ENCODE measurements around the gene CHMP2A.

Gene CHMP2A

DNA sequence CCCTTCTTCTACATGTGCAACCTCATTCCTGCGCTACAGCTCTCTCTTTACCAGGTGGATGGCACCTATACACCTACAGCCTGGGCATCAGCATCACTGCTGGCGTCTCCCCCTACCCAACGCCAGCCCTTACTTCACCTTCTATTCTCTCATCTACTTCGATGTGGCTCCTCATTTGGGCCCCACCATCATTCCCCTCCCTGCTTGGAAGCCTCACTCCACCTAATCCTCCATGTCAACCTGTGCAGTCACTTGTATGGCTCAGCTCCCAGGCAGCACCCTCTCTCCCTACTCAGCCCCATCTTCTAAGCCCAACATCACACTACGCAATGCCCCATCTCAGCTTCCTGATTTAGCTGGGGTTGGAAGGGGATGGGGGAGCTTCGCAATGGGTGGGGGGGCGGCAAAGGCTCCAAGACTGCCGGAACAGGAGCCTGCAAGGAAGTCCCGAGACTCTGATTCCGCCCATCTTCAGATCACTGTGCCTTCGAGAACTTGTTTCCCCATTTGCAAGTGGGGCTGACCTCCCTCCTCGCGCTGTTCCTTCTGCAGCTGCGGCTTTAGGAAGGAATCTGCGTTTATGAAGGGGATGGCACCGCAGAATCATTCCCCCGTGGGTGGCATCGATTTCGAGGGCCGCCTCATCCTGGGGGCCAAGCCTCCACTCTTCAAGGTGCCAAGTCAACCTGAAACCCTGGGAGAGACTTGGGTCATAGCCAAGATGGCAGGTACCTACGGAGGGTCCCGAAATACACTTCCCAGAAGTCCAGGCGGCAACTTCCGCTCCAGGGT, 17.3 kb upstream of the CHMP2A start:
- no peaks in the 10 kb centered on the region for H3K9me3 ChIP-seq (ENCODE audit: insufficient read depth, low read length)
- H3K27ac ChIP-seq (ENCODE audit: low read depth, low read length): peak overlapping the region; percentile 81
- no peaks in the 10 kb centered on the region for H4K20me1 ChIP-seq (ENCODE audit: low read depth, low read length)
- peak overlapping the region; percentile 68 for H3K9ac ChIP-seq (ENCODE audit: low read length)
- H3K4me3 ChIP-seq (ENCODE audit: insufficient read depth, low read length, poor library complexity, severe bottlenecking): peak overlapping the region; percentile 66
- no peaks in the 10 kb centered on the region for H3K27me3 ChIP-seq (ENCODE audit: low read length)
- no peaks in the 10 kb centered on the region for H3K9me2 ChIP-seq (replicated peaks; ENCODE audit: insufficient read depth, low read length)
- H3K79me2 ChIP-seq (ENCODE audit: insufficient read depth, low read length): no peaks in the 10 kb centered on the region
- peak overlapping the region; percentile 89 for H3K4me2 ChIP-seq (ENCODE audit: low read depth, low read length, poor library complexity, severe bottlenecking)
- H3F3A ChIP-seq (ENCODE audit: insufficient read depth): peaks cover 18% of the 10 kb centered on the region
- no peak overlapping the region for H2AFZ ChIP-seq (ENCODE audit: low read depth, low read length, severe bottlenecking)
- no peaks in the 10 kb centered on the region for H3K36me3 ChIP-seq (ENCODE audit: low read length)
- no peak for TF ChIP-seq CTCF (IDR thresholded peaks at IDR 0.05; ENCODE audit: insufficient read depth, low read length, poor library complexity, severe bottlenecking)
- TF ChIP-seq EZH2phosphoT487 (conservative IDR thresholded peaks at IDR 0.05; ENCODE audit: low read length): no peak

DNA sequence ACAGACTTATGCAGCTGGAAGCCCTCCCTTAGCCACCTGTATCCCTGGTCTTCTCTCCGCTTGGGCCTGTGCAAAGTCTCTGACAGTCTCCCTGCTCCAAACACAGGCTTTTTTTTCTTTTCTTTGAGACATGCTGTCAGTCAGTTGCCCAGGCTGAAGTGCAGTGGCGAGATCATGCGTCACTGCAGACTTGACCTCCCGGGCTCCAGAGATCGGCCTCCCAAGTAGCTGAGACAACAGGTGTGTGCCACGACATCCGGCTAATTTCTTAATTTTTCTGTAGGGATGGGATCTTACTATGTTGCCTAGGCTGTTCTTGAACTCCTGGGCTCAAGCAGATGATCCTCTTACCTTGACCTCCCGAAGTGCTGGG, 16.7 kb upstream of the CHMP2A start:
- Histone ChIP-seq H3K36me3 (ENCODE audit: low read length) (no peaks in the 10 kb centered on the region), H3K27me3 (ENCODE audit: low read length) (no peaks in the 10 kb centered on the region), H3K9ac (ENCODE audit: low read length) (peak overlapping the region; percentile 68; the same call in 1 of the 2 replicates), H3K4me3 (ENCODE audit: insufficient read depth, low read length, poor library complexity, severe bottlenecking) (no peak overlapping the region), H3K4me2 (ENCODE audit: low read depth, low read length, poor library complexity, severe bottlenecking) (no peak overlapping the region), H3K79me2 (ENCODE audit: insufficient read depth, low read length) (no peaks in the 10 kb centered on the region), H2AFZ (ENCODE audit: low read depth, low read length, severe bottlenecking) (no peak overlapping the region), H4K20me1 (ENCODE audit: low read depth, low read length) (no peaks in the 10 kb centered on the region), H3K9me2 (replicated peaks; ENCODE audit: insufficient read depth, low read length) (no peaks in the 10 kb centered on the region), H3K9me3 (ENCODE audit: insufficient read depth, low read length) (no peaks in the 10 kb centered on the region), H3K27ac (ENCODE audit: low read depth, low read length) (no peak overlapping the region), H3F3A (ENCODE audit: insufficient read depth) (peaks cover 18% of the 10 kb centered on the region)
- no peak for TF ChIP-seq EZH2phosphoT487 (conservative IDR thresholded peaks at IDR 0.05; ENCODE audit: low read length)
- TF ChIP-seq CTCF (IDR thresholded peaks at IDR 0.05; ENCODE audit: insufficient read depth, low read length, poor library complexity, severe bottlenecking): no peak

GRCh38 chr19:58570770-58571574, 16.1 kb upstream of the CHMP2A start:
- Histone ChIP-seq H3K9me3 (ENCODE audit: insufficient read depth, low read length) (no peaks in the 10 kb centered on the region), H3K79me2 (ENCODE audit: insufficient read depth, low read length) (no peaks in the 10 kb centered on the region), H3K9ac (ENCODE audit: low read length) (no peak overlapping the region), H4K20me1 (ENCODE audit: low read depth, low read length) (no peaks in the 10 kb centered on the region), H3K9me2 (replicated peaks; ENCODE audit: insufficient read depth, low read length) (no peaks in the 10 kb centered on the region), H3K4me2 (ENCODE audit: low read depth, low read length, poor library complexity, severe bottlenecking) (no peak overlapping the region), H3F3A (ENCODE audit: insufficient read depth) (peaks cover 18% of the 10 kb centered on the region), H3K36me3 (ENCODE audit: low read length) (no peaks in the 10 kb centered on the region), H3K27ac (ENCODE audit: low read depth, low read length) (no peak overlapping the region), H2AFZ (ENCODE audit: low read depth, low read length, severe bottlenecking) (no peak overlapping the region), H3K4me3 (ENCODE audit: insufficient read depth, low read length, poor library complexity, severe bottlenecking) (no peak overlapping the region), H3K27me3 (ENCODE audit: low read length) (no peaks in the 10 kb centered on the region)
- TF ChIP-seq EZH2phosphoT487 (conservative IDR thresholded peaks at IDR 0.05; ENCODE audit: low read length): no peak
- TF ChIP-seq CTCF (IDR thresholded peaks at IDR 0.05; ENCODE audit: insufficient read depth, low read length, poor library complexity, severe bottlenecking): no peak

Measured in SU-DHL-6 (cell line).